HL-60 (cell line): Measurements from ENCODE around the gene HOXB4.

Source experiments
- DNase-seq, 2 experiments: peaks; one replicate each; pipeline ENCODE4 v3.0.0-alpha.2; 2010 to 2020; ENCODE audit warnings: low read depth in 1 of 2, low spot score in 1 of 2
- H3K27ac ChIP-seq: fragments of 250-450 bp; sonication (Bioruptor Pico); replicated peaks from 2 replicates; pipeline ENCODE4 v1.5.1; 2020; ENCODE audit warnings: mild to moderate bottlenecking, moderate library complexity
- H3K27me3 ChIP-seq: fragments of 250-450 bp; sonication (Bioruptor Pico); 2 replicates; pipeline ENCODE4 v1.5.1; 2021; ENCODE audit warnings: mild to moderate bottlenecking, moderate library complexity; ENCODE audit not compliant: insufficient read depth, poor library complexity, severe bottlenecking
- H3K4me3 ChIP-seq: replicated peaks from 2 replicates; pipeline ENCODE4 v1.5.1; 2011; ENCODE audit warnings: mild to moderate bottlenecking, control low read depth, low read length; ENCODE audit not compliant: insufficient read depth
- CTCF ChIP-seq: IDR thresholded peaks from one replicate; pipeline ENCODE4 v1.5.1; 2011; ENCODE audit warnings: low read length, control low read depth, inconsistent platforms; ENCODE audit not compliant: insufficient read depth
- GABPA ChIP-seq: IDR thresholded peaks from 2 replicates; pipeline ENCODE4 v1.6.1; 2012; ENCODE audit warnings: low read depth
- POLR2AphosphoS5 ChIP-seq: IDR thresholded peaks from 2 replicates; pipeline ENCODE4 v1.6.1; 2012; ENCODE audit warnings: low read depth
- REST ChIP-seq: IDR thresholded peaks from 2 replicates; pipeline ENCODE4 v1.6.1; 2012; ENCODE audit warnings: low read depth; ENCODE audit not compliant: insufficient replicate concordance
- SPI1 ChIP-seq: IDR thresholded peaks from 2 replicates; pipeline ENCODE4 v1.6.1; 2012; ENCODE audit warnings: low read depth, mild to moderate bottlenecking, borderline replicate concordance

Gene HOXB4

GRCh38 chr17:48584223-48584741, 6.1 kb upstream of the HOXB4 start:
- Histone ChIP-seq H3K4me3 (no peak overlapping the region), H3K27ac (no peak overlapping the region), H3K27me3 (peaks cover 92% of the 10 kb centered on the region)
- no peak for TF ChIP-seq GABPA
- no peak for TF ChIP-seq POLR2AphosphoS5
- no peak for TF ChIP-seq CTCF
- no peak for TF ChIP-seq SPI1
- no peak for TF ChIP-seq REST
- DNase-seq: no peak

GRCh38 chr17:48583708-48584222, 5.6 kb upstream of the HOXB4 start:
- H3K27me3 ChIP-seq: peaks cover 92% of the 10 kb centered on the region
- TF ChIP-seq REST (no peak), GABPA (no peak), CTCF (no peak), SPI1 (no peak), POLR2AphosphoS5 (no peak)

GRCh38 chr17:48582750-48583069, 4.6 kb upstream of the HOXB4 start:
- no peak overlapping the region for H3K4me3 ChIP-seq
- H3K27ac ChIP-seq: no peak overlapping the region
- DNase-seq: no peak
- TF ChIP-seq CTCF (no peak), POLR2AphosphoS5 (no peak), REST (no peak), SPI1 (no peak), GABPA (no peak)
- H3K27me3 ChIP-seq: peaks cover 89% of the 10 kb centered on the region

More at GRCh38 chr17:48583708-48584222, 5.6 kb upstream of the HOXB4 start:
- no peak for DNase-seq
- H3K4me3 ChIP-seq: no peak overlapping the region
- no peak overlapping the region for H3K27ac ChIP-seq
